Stomach (tissue), 9 donors: ENCODE measurements around the gene EXOSC1. TPM values are rescaled to one million over a fixed set of nuclear protein-coding genes. Genes with fewer than 3 reads are reported as not detected.

Experiments
- DNase-seq, 2 donors: peaks; one replicate each; pipeline versions ENCODE4 v3.0.0 to v3.0.0-alpha.2; 2013 to 2019
- H3K27ac ChIP-seq, 5 donors: fragments of 200-600 bp in 4 of 5; sonication (generic) in 4 of 5; one replicate each; pipeline ENCODE4 v1.5.1; 2013 to 2019; ENCODE audit warnings: mild to moderate bottlenecking in 1 of 5, moderate library complexity in 1 of 5
- H3K27me3 ChIP-seq, 3 donors: fragments of 200-600 bp; sonication (generic); one replicate each; pipeline ENCODE4 v1.5.1; 2017 to 2019; ENCODE audit warnings: mixed run types in 1 of 3
- H3K36me3 ChIP-seq, 4 donors: fragments of 200-600 bp; sonication (generic); 1 replicate in 3 of 4; 2 replicates in 1 of 4; pipeline ENCODE4 v1.5.1; 2016 to 2019
- H3K4me1 ChIP-seq, 4 donors: fragments of 200-600 bp; sonication (generic); one replicate each; pipeline ENCODE4 v1.5.1; 2016 to 2019
- H3K4me3 ChIP-seq, 4 donors: fragments of 200-600 bp; sonication (generic) in 3 of 4; one replicate each; pipeline ENCODE4 v1.5.1; 2016 to 2019; ENCODE audit warnings: mild to moderate bottlenecking in 1 of 4
- H3K9me3 ChIP-seq, 4 donors: fragments of 200-600 bp; sonication (generic); one replicate each; pipeline ENCODE4 v1.5.1; 2016 to 2019
- EP300 ChIP-seq: sonication (generic); formaldehyde crosslinking; IDR thresholded peaks from one replicate; pipeline ENCODE4 v1.6.1; 2017; ENCODE audit warnings: antibody characterized with exemption
- POLR2A ChIP-seq, 4 donors: fragments of 450-650 bp; IDR thresholded peaks; one replicate each; pipeline ENCODE4 v1.6.1; 2016; ENCODE audit warnings: antibody characterized with exemption in 4 of 4, control low read depth in 2 of 4, mild to moderate bottlenecking in 1 of 4, moderate library complexity in 1 of 4
- POLR2AphosphoS5 ChIP-seq, 3 donors: sonication (generic); formaldehyde crosslinking; IDR thresholded peaks; one replicate each; pipeline ENCODE4 v1.6.1; 2016; ENCODE audit warnings: antibody characterized with exemption in 3 of 3
- WGBS, 5 donors: extraction: QIAGEN DNeasy Blood & Tissue Kit in 3 of 5; methylation state at CpG; one replicate each; pipeline versions ENCODE4 v1.1.5 to v1.1.7; 2013 to 2018; 5-methylcytosine and 5-hydroxymethylcytosine counted together
- intact Hi-C: fragments of 100-400 bp; cut with DNase I; formaldehyde crosslinking; loops from one replicate; pipeline ENCODE4 v1.15.1; 2023; ENCODE audit warnings: low total_unique reads
- polyA plus RNA-seq, 3 donors: library from polyadenylated mRNA; stranded (reverse); fragments of 200-250 nt; gene quantifications; one replicate each; pipeline ENCODE4 v1.2.3, GENCODE V29; 2013
- total RNA-seq, 5 donors: library from RNA; depleted of rRNA; stranded (reverse); fragments of >200 nt; gene quantifications; one replicate each; pipeline versions ENCODE4 v1.1.0 to v1.2.3, GENCODE V29; 2014 to 2016
- TF ChIP-seq, protein P1 (sequence below), 7 experiments: fragments of 450-650 bp in 4 of 7; fragments of 200-600 bp in 3 of 7; sonication (generic) in 3 of 7; IDR thresholded peaks; one replicate each; pipeline ENCODE4 v1.5.1; 2016 to 2019; ENCODE audit warnings: antibody characterized with exemption in 7 of 7, control low read depth in 2 of 7, mild to moderate bottlenecking in 1 of 7
- donor health status: healthy with polysubstance abuse.
- donor health status: Bipolar disorder and iron deficiency.
- donor health status: healthy.

The EXOSC1 gene
- total and polyA plus RNA-seq, 8 donors = 11.6 to 71.0 (median 28.8) TPM

DNA sequence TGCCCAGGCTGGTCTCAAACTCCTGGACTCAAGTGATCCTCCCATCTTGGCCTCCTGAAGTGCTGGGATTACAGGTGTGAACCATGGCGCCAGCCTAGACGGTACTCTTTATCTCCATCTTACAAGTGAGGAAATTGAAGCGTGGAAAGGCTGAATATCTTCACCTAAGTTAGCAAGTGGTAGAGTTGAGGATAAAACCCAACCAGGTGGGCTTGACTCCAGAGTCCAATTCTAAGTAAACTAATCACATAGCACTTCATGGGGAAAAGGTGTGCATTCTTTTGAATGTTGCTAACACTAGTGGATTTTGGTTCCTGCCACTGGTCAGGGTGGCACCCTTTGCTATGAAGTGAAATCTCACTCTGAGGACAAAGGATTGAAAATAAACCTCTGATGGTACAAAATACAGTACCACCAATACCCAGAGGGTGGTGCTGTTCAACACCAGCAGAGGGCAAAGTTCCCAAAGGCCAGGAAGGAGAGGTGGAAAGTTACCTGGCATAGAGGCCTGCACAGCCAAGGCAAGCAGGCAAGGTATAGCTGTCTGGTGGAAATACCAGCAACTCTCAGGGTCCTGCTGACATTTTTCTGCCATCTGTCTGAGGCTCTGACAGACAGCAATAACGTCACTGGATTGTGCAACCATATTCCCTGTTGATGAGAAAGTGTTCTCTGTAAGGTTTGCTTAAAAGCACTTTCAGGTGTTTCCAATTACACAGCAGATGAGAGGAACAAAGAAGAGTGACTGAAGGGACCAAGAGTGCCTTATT, 17.7 kb upstream of the EXOSC1 start:
- H3K4me3 ChIP-seq = no peak overlapping the region
- no peaks in the 10 kb centered on the region for H3K9me3 ChIP-seq
- intact Hi-C loops = loop anchor here (10.0 kb wide), 1 partner anchor 91 kb away; no protein-coding TSS in a partner anchor
- no peaks in the 10 kb centered on the region for H3K27me3 ChIP-seq
- TF ChIP-seq, protein P1, sequence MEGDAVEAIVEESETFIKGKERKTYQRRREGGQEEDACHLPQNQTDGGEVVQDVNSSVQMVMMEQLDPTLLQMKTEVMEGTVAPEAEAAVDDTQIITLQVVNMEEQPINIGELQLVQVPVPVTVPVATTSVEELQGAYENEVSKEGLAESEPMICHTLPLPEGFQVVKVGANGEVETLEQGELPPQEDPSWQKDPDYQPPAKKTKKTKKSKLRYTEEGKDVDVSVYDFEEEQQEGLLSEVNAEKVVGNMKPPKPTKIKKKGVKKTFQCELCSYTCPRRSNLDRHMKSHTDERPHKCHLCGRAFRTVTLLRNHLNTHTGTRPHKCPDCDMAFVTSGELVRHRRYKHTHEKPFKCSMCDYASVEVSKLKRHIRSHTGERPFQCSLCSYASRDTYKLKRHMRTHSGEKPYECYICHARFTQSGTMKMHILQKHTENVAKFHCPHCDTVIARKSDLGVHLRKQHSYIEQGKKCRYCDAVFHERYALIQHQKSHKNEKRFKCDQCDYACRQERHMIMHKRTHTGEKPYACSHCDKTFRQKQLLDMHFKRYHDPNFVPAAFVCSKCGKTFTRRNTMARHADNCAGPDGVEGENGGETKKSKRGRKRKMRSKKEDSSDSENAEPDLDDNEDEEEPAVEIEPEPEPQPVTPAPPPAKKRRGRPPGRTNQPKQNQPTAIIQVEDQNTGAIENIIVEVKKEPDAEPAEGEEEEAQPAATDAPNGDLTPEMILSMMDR (IDR thresholded peaks at IDR 0.05) = peak in 5 of 7 experiments; percentile 52 to 88 (median 76)
- peak in 1 of 3 donors; percentile 49 for TF ChIP-seq POLR2AphosphoS5 (IDR thresholded peaks at IDR 0.05)
- TF ChIP-seq EP300 = no peak
- 70 to 79% (median 74%) methylated on average over 4 of the region's 4 CpGs for WGBS, 5 donors
- peaks cover 0 to 10% (median 6%) of the 10 kb centered on the region in 4 donors for H3K4me1 ChIP-seq
- H3K27ac ChIP-seq = peak overlapping the region in 4 of 5 donors; percentile 4 to 39 (median 34)
- DNase-seq = peak; percentile 59 to 80
- H3K36me3 ChIP-seq = peaks cover 93 to 100% (median 100%) of the 10 kb centered on the region in 4 donors

DNA sequence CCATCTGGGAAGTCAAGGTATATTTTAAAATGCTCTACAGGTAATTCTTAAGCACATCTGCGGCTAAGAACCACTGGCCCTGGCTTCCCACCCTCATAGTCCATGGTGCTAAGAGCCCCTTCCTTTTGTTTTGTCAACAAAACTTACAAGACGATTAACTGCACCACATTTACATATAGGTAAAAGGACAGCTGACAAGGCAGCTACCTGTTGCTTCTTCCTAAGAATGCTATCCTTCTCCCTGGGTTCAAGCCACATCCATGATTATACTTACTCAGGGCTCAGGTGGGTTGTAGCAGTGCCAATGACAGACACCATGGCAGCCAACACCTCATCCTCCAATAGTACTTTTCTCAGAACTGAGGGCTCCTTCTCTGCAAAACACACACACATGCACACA, 16.5 kb upstream of the EXOSC1 start:
- Histone ChIP-seq H3K9me3 (no peaks in the 10 kb centered on the region), H3K4me3 (no peak overlapping the region), H3K27ac (no peak overlapping the region), H3K36me3 (peaks cover 90 to 100% (median 100%) of the 10 kb centered on the region in 4 donors), H3K4me1 (peaks cover 0 to 10% (median 6%) of the 10 kb centered on the region in 4 donors), H3K27me3 (no peaks in the 10 kb centered on the region)
- intact Hi-C loops = loop anchor here (10.0 kb wide), 1 partner anchor 92 kb away; no protein-coding TSS in a partner anchor
- TF ChIP-seq, protein P1 (IDR thresholded peaks at IDR 0.05) = no peak
- TF ChIP-seq POLR2AphosphoS5 (IDR thresholded peaks at IDR 0.05) (no peak), EP300 (no peak), POLR2A (IDR thresholded peaks at IDR 0.05) (no peak)
- 85 to 92% (median 88%) methylated on average over 2 of the region's 2 CpGs for WGBS, 5 donors
- DNase-seq = no peak

GRCh38 chr10:97459933-97460332, 14.1 kb upstream of the EXOSC1 start:
- Histone ChIP-seq H3K4me1 (peaks cover 6 to 17% (median 13%) of the 10 kb centered on the region in 4 donors), H3K36me3 (peaks cover 85 to 100% (median 99%) of the 10 kb centered on the region in 4 donors), H3K27ac (no peak overlapping the region), H3K27me3 (no peaks in the 10 kb centered on the region), H3K9me3 (no peaks in the 10 kb centered on the region), H3K4me3 (no peak overlapping the region)
- WGBS, 5 donors = 74 to 82% (median 81%) methylated on average over 7 of the region's 7 CpGs
- intact Hi-C loops = loop anchor here (10.0 kb wide), 1 partner anchor 95 kb away; no protein-coding TSS in a partner anchor
- no peak for DNase-seq
- TF ChIP-seq POLR2A (IDR thresholded peaks at IDR 0.05) = no peak
- TF ChIP-seq, protein P1 (IDR thresholded peaks at IDR 0.05) = no peak
- TF ChIP-seq POLR2AphosphoS5 (IDR thresholded peaks at IDR 0.05) = no peak
- no peak for TF ChIP-seq EP300

GRCh38 chr10:97459111-97459510, 13.3 kb upstream of the EXOSC1 start:
- H3K27me3 ChIP-seq = no peaks in the 10 kb centered on the region
- H3K4me3 ChIP-seq = no peak overlapping the region
- intact Hi-C loops = no loop called here
- H3K27ac ChIP-seq = no peak overlapping the region
- no peak for DNase-seq
- H3K36me3 ChIP-seq = peaks cover 79 to 96% (median 95%) of the 10 kb centered on the region in 4 donors
- no peaks in the 10 kb centered on the region for H3K9me3 ChIP-seq
- 93 to 95% (median 93%) methylated on average over 7 of the region's 7 CpGs for WGBS, 5 donors
- peaks cover 10 to 20% (median 19%) of the 10 kb centered on the region in 4 donors for H3K4me1 ChIP-seq
- TF ChIP-seq POLR2AphosphoS5 (IDR thresholded peaks at IDR 0.05) = no peak
- TF ChIP-seq, protein P1 (IDR thresholded peaks at IDR 0.05) = no peak
- TF ChIP-seq POLR2A (IDR thresholded peaks at IDR 0.05) = no peak
- TF ChIP-seq EP300 = no peak
